Measurements from ENCODE around the gene DNAH9. TPM values are rescaled to one million over a fixed set of nuclear protein-coding genes. Genes with fewer than 3 reads are reported as not detected.
A peak's percentile ranks its signal among the peaks of the same experiment; 100 is the strongest.

DNAH9 gene
- total and polyA plus RNA-seq, 2 donors from 2014 or later, result 3.7 to 6.9 TPM

- no peak overlapping the region for H3K27ac ChIP-seq (ENCODE audit: low read depth in 2 of 2, low read length in 2 of 2)
- no peak for FAIRE-seq
These were observed 238.2 kb downstream of the DNAH9 start for GRCh38 chr17:11836508-11836907.

GRCh38 chr17:11840052-11840451 lies 241.8 kb downstream of the DNAH9 start:
- no peaks in the 10 kb centered on the region for H3K4me1 ChIP-seq (ENCODE audit: control insufficient read depth in 2 of 3, insufficient read depth in 2 of 3, low read depth in 1 of 3, low read length in 3 of 3)
- no peaks in the 10 kb centered on the region for H3K9me3 ChIP-seq (ENCODE audit: control insufficient read depth in 2 of 3, insufficient read depth in 1 of 3, low read length in 3 of 3)
- H3K27ac ChIP-seq (ENCODE audit: low read depth in 2 of 2, low read length in 2 of 2), result no peak overlapping the region
- no peak for TF ChIP-seq CTCF (IDR thresholded peaks at IDR 0.05; ENCODE audit: borderline replicate concordance, extremely low read depth, insufficient read depth)
- DNase-seq (no peak), FAIRE-seq (no peak)
- H3K36me3 ChIP-seq (ENCODE audit: control insufficient read depth in 2 of 3, insufficient read depth in 3 of 3, low read length in 3 of 3), result no peaks in the 10 kb centered on the region
- intact Hi-C loops (cut with DNase I), result no loop called here
- no peak overlapping the region for H3K4me3 ChIP-seq (ENCODE audit: low read length in 3 of 3)
- no peaks in the 10 kb centered on the region for H3K27me3 ChIP-seq (ENCODE audit: control insufficient read depth, insufficient read depth, low read length)
- H3K9ac ChIP-seq (ENCODE audit: low read length in 3 of 3), result no peak overlapping the region

More at GRCh38 chr17:11836508-11836907, 238.2 kb downstream of the DNAH9 start:
- H3K36me3 ChIP-seq (ENCODE audit: control insufficient read depth in 2 of 3, insufficient read depth in 3 of 3, low read length in 3 of 3), result no peaks in the 10 kb centered on the region
- no peak for TF ChIP-seq CTCF (IDR thresholded peaks at IDR 0.05; ENCODE audit: borderline replicate concordance, extremely low read depth, insufficient read depth)
- H3K4me1 ChIP-seq (ENCODE audit: control insufficient read depth in 2 of 3, insufficient read depth in 2 of 3, low read depth in 1 of 3, low read length in 3 of 3), result no peaks in the 10 kb centered on the region
- no peak overlapping the region for H3K4me3 ChIP-seq (ENCODE audit: low read length in 3 of 3)
- H3K9me3 ChIP-seq (ENCODE audit: control insufficient read depth in 2 of 3, insufficient read depth in 1 of 3, low read length in 3 of 3), result no peaks in the 10 kb centered on the region
- intact Hi-C loops (cut with DNase I), result no loop called here
- DNase-seq, result no peak
- no peak overlapping the region for H3K9ac ChIP-seq (ENCODE audit: low read length in 3 of 3)
- no peaks in the 10 kb centered on the region for H3K27me3 ChIP-seq (ENCODE audit: control insufficient read depth, insufficient read depth, low read length)

- intact Hi-C loops (cut with DNase I), result no loop called here
- no peaks in the 10 kb centered on the region for H3K36me3 ChIP-seq (ENCODE audit: control insufficient read depth in 2 of 3, insufficient read depth in 3 of 3, low read length in 3 of 3)
- TF ChIP-seq CTCF (IDR thresholded peaks at IDR 0.05; ENCODE audit: borderline replicate concordance, extremely low read depth, insufficient read depth), result no peak
These were observed 242.6 kb downstream of the DNAH9 start for GRCh38 chr17:11840831-11841230.

GRCh38 chr17:11848330-11848729 lies 250.1 kb downstream of the DNAH9 start:
- no peak for TF ChIP-seq CTCF (IDR thresholded peaks at IDR 0.05; ENCODE audit: borderline replicate concordance, extremely low read depth, insufficient read depth)
- no peaks in the 10 kb centered on the region for H3K36me3 ChIP-seq (ENCODE audit: control insufficient read depth in 2 of 3, insufficient read depth in 3 of 3, low read length in 3 of 3)
- H3K4me1 ChIP-seq (ENCODE audit: control insufficient read depth in 2 of 3, insufficient read depth in 2 of 3, low read depth in 1 of 3, low read length in 3 of 3), result no peaks in the 10 kb centered on the region
- peak; percentile 88 for FAIRE-seq
- no peaks in the 10 kb centered on the region for H3K27me3 ChIP-seq (ENCODE audit: control insufficient read depth, insufficient read depth, low read length)
- intact Hi-C loops (cut with DNase I), result no loop called here
- DNase-seq, result no peak
- H3K9me3 ChIP-seq (ENCODE audit: control insufficient read depth in 2 of 3, insufficient read depth in 1 of 3, low read length in 3 of 3), result no peaks in the 10 kb centered on the region
- H3K4me3 ChIP-seq (ENCODE audit: low read length in 3 of 3), result no peak overlapping the region
- no peak overlapping the region for H3K9ac ChIP-seq (ENCODE audit: low read length in 3 of 3)
- H3K27ac ChIP-seq (ENCODE audit: low read depth in 2 of 2, low read length in 2 of 2), result no peak overlapping the region

More at GRCh38 chr17:11840831-11841230, 242.6 kb downstream of the DNAH9 start:
- DNase-seq (peak in 1 of 5 donors; percentile 10), FAIRE-seq (no peak)
- H3K9me3 ChIP-seq (ENCODE audit: control insufficient read depth in 2 of 3, insufficient read depth in 1 of 3, low read length in 3 of 3), result no peaks in the 10 kb centered on the region
- H3K9ac ChIP-seq (ENCODE audit: low read length in 3 of 3), result no peak overlapping the region
- H3K27ac ChIP-seq (ENCODE audit: low read depth in 2 of 2, low read length in 2 of 2), result no peak overlapping the region
- H3K27me3 ChIP-seq (ENCODE audit: control insufficient read depth, insufficient read depth, low read length), result no peaks in the 10 kb centered on the region
- no peaks in the 10 kb centered on the region for H3K4me1 ChIP-seq (ENCODE audit: control insufficient read depth in 2 of 3, insufficient read depth in 2 of 3, low read depth in 1 of 3, low read length in 3 of 3)
- no peak overlapping the region for H3K4me3 ChIP-seq (ENCODE audit: low read length in 3 of 3)
